GM18508 (cell line): ENCODE data around the gene VAV2.

Experiments
- ATAC-seq: cut with Tn5 transposase; IDR thresholded peaks from one replicate; pipeline ENCODE4 v1.9.1; 2021; ENCODE audit warnings: moderate number of reproducible peaks; ENCODE audit not compliant: insufficient read depth, unreplicated experiment

The VAV2 gene

DNA sequence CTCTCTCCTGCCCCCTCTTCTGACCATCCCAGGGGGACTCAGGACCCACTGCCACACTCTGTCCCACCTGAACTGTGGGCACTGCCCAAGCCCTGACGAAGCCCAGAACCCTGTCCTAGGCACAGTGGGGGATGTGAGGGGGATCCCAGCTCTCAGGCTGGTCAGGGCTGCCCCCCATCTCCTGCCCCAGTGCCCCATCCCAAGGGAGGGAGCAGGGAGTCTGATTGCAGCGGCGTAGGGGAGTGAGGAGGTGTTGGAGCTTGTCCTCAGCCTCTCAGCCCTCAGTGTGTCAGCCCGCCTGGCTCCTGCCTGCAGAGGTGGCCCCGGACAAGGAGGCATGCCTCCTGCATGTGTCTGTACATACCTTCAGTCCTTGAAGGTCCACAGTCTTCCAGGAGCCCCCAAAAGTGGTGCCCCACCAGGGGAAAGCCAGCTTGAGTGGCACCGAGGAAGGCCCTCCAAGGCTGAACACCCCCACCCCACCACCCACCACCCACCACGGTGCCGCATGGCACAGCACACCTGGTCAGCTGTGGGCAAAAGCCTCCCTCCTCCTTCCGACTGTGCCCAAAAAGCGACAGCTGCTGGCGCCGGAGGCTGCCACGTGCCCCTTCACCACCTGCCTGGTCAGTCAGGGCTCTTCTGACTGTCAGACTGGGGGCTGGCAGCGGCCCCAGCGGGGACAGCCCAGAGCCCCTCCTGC lies 254.9 kb downstream of the VAV2 start:
- no peak for ATAC-seq

GRCh38 chr9:133735931-133736330 lies 256.2 kb downstream of the VAV2 start:
- no peak for ATAC-seq

- no peak for ATAC-seq
Measured at GRCh38 chr9:133735415-133735775, 256.7 kb downstream of the VAV2 start.

- ATAC-seq, result no peak
Measured at GRCh38 chr9:133734590-133735414, 257.3 kb downstream of the VAV2 start.

DNA sequence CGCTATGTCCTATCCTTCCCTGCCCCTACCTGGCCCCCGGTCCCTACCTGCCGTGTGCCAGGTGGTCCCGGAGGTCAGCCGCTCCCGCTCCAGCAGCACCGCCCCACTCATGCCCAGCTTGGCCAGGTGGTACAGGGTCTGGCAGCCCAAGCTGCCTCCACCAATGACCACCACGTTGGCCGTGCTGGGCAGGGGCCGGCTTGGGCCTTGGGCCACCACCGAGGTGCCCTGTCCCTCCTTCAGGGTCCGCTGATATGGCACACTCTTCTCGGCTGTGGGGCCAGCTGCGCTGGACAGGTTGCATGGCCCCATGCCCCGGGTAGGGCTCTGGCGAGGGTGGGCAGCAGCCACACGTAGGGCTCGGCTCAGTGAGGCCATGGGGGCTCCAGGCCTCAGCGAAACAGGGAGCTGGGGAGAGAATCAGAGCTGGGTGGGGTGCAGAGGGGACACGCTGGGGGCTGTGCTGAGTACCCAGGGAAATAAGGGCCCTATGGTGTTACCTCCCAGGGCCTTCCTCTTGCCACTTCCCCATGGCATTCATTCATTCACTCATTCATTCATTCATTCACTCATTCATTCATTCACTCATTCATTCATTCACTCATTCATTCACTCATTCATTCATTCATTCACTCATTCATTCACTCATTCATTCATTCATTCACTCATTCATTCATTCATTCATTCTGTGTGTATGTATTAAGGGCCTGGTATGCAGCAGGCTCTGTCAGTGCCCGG lies 258.2 kb downstream of the VAV2 start:
- ATAC-seq, result no peak

DNA sequence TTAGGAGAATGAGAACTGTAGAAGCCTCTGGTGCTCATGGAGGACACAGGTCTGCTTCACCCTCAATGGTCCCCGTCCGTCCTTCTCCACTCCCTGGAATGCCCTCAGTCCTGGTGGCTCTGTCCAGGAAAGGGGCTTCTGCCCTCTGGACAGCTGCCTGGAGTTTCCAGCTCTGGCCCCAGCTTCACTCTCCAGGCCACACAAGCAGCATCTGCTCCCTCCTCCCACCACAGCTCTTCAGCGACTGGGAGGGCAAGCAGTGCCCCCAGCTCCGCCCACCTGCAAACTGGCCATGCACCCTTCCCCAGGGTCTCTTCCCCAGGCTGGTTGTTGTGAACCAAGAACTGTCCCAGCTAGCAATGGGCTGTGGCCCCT lies 258.7 kb downstream of the VAV2 start:
- no peak for ATAC-seq

- ATAC-seq, result no peak
Measured at GRCh38 chr9:133732639-133733408, 259.3 kb downstream of the VAV2 start.

- ATAC-seq, result no peak
Measured at GRCh38 chr9:133731876-133732638, 260.1 kb downstream of the VAV2 start.

- no peak for ATAC-seq
Measured at GRCh38 chr9:133730994-133731715, 261.0 kb downstream of the VAV2 start.

GRCh38 chr9:133729617-133730281 lies 262.4 kb downstream of the VAV2 start:
- ATAC-seq, result no peak

- no peak for ATAC-seq
Measured at GRCh38 chr9:133728856-133729616, 263.1 kb downstream of the VAV2 start.

GRCh38 chr9:133727876-133728441 lies 264.2 kb downstream of the VAV2 start:
- ATAC-seq, result no peak

DNA sequence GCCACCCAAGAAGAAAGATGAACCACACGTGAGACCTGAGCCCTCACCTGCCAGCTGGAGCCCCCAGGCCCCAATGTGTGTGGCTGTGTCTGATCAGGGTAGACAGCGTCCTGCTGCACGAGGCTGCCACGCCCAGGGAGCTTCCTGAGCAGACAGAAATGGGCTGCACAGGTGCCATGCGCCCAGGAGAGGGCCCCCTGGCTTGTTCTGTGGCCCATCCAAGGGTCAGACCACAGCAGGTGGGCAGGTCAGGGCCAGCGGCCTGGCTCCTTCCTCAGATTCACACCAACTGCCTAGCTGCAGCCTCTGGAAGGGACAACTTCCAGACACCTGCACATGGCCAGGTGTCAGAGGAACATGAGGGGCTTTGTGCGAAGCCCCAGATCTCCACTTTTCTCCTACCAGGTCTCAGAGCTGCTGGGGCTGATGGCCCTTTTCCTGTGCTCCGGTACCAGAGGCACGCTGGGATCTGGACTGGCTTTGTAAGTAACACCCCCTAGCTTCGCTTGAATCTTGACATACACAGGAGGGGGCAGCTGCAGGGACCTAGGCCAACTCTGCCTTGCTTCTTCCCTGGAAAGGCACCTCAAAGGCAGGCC lies 264.7 kb downstream of the VAV2 start:
- ATAC-seq, result no peak

GRCh38 chr9:133726401-133727276 lies 265.5 kb downstream of the VAV2 start:
- no peak for ATAC-seq

GRCh38 chr9:133725886-133726285 lies 266.2 kb downstream of the VAV2 start:
- ATAC-seq, result no peak
